Stimulated activated CD8-positive, alpha-beta memory T cell treated with anti-CD3 and anti-CD28 coated beads, Interleukin-12 subunit alpha, Interleukin-12 subunit beta, amount 100 ng/mL, for 24 hours (primary cell): Measurements from ENCODE around the gene RTKN2.

Experiments used
- DNase-seq: peaks from one replicate; pipeline ENCODE4 v3.0.0-alpha.2; 2020; ENCODE audit errors: extremely low read depth

Gene RTKN2

GRCh38 chr10:62172465-62172864 is 96.2 kb downstream of the RTKN2 start:
- no peak for DNase-seq

- no peak for DNase-seq
Measured at GRCh38 chr10:62171791-62172190, 96.9 kb downstream of the RTKN2 start.

GRCh38 chr10:62170732-62171131 is 97.9 kb downstream of the RTKN2 start:
- DNase-seq = no peak

GRCh38 chr10:62166331-62167131 is 102.1 kb downstream of the RTKN2 start:
- DNase-seq = no peak

GRCh38 chr10:62165803-62166202 is 102.8 kb downstream of the RTKN2 start:
- DNase-seq = no peak

- no peak for DNase-seq
Measured at GRCh38 chr10:62163024-62163423, 105.6 kb downstream of the RTKN2 start.

GRCh38 chr10:62162261-62162981 is 106.2 kb downstream of the RTKN2 start:
- DNase-seq = no peak

GRCh38 chr10:62159351-62159750 is 109.3 kb downstream of the RTKN2 start:
- no peak for DNase-seq

GRCh38 chr10:62157601-62158000 is 111.0 kb downstream of the RTKN2 start:
- DNase-seq = no peak

- no peak for DNase-seq
Measured at GRCh38 chr10:62155054-62155680, 113.5 kb downstream of the RTKN2 start.

- no peak for DNase-seq
Measured at GRCh38 chr10:62154231-62154630, 114.4 kb downstream of the RTKN2 start.

- DNase-seq = no peak
Measured at GRCh38 chr10:62153191-62153590, 115.5 kb downstream of the RTKN2 start.

GRCh38 chr10:62149621-62150020 is 119.0 kb downstream of the RTKN2 start:
- DNase-seq = no peak

GRCh38 chr10:62148155-62148554 is 120.5 kb downstream of the RTKN2 start:
- no peak for DNase-seq

GRCh38 chr10:62147425-62147824 is 121.2 kb downstream of the RTKN2 start:
- no peak for DNase-seq

- DNase-seq = no peak
Measured at GRCh38 chr10:62136931-62137330, 131.7 kb downstream of the RTKN2 start.

GRCh38 chr10:62133618-62134017 is 135.0 kb downstream of the RTKN2 start:
- no peak for DNase-seq
